ENCODE data around the gene VEZT. TPM values are rescaled to one million over a fixed set of nuclear protein-coding genes. Genes with fewer than 3 reads are reported as not detected.
A peak's percentile ranks its signal among the peaks of the same experiment; 100 is the strongest.

Gene VEZT, protein sequence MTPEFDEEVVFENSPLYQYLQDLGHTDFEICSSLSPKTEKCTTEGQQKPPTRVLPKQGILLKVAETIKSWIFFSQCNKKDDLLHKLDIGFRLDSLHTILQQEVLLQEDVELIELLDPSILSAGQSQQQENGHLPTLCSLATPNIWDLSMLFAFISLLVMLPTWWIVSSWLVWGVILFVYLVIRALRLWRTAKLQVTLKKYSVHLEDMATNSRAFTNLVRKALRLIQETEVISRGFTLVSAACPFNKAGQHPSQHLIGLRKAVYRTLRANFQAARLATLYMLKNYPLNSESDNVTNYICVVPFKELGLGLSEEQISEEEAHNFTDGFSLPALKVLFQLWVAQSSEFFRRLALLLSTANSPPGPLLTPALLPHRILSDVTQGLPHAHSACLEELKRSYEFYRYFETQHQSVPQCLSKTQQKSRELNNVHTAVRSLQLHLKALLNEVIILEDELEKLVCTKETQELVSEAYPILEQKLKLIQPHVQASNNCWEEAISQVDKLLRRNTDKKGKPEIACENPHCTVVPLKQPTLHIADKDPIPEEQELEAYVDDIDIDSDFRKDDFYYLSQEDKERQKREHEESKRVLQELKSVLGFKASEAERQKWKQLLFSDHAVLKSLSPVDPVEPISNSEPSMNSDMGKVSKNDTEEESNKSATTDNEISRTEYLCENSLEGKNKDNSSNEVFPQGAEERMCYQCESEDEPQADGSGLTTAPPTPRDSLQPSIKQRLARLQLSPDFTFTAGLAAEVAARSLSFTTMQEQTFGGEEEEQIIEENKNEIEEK
- 100 to 1,000 TPM; 101 to 186 (median 160) TPM for total RNA-seq

- DNase-seq = peak; percentile 99 to 100
- Histone ChIP-seq H3K9me3 (no peaks in the 10 kb centered on the region), H3K36me3 (no peaks in the 10 kb centered on the region), H3K27me3 (no peaks in the 10 kb centered on the region), H3K4me3 (replicated peaks in 1 of 3) (peak within 1 kb of the TSS; percentile 72 to 88 (median 78)), H3K27ac (peak within 1 kb of the TSS; percentile 99 to 100 (median 99)), H3K4me1 (peaks cover 37 to 41% of the 10 kb centered on the region in 2 donors)
- WGBS, 2 donors = 0 to 2% methylated on average over 25 to 52 of the region's 75 CpGs
- TF ChIP-seq POLR2A (IDR thresholded peaks at IDR 0.05) = peak; percentile 71 to 96
- TF ChIP-seq, protein P1, sequence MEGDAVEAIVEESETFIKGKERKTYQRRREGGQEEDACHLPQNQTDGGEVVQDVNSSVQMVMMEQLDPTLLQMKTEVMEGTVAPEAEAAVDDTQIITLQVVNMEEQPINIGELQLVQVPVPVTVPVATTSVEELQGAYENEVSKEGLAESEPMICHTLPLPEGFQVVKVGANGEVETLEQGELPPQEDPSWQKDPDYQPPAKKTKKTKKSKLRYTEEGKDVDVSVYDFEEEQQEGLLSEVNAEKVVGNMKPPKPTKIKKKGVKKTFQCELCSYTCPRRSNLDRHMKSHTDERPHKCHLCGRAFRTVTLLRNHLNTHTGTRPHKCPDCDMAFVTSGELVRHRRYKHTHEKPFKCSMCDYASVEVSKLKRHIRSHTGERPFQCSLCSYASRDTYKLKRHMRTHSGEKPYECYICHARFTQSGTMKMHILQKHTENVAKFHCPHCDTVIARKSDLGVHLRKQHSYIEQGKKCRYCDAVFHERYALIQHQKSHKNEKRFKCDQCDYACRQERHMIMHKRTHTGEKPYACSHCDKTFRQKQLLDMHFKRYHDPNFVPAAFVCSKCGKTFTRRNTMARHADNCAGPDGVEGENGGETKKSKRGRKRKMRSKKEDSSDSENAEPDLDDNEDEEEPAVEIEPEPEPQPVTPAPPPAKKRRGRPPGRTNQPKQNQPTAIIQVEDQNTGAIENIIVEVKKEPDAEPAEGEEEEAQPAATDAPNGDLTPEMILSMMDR (IDR thresholded peaks at IDR 0.05) = peak in 5 of 6 experiments; percentile 24 to 82 (median 58)
- intact Hi-C loops (cut with DNase I) = loop anchor here (5.0 kb wide), 1 partner anchor 100 kb away; no protein-coding TSS in a partner anchor
Measured at GRCh38 chr12:95217377-95218149, at the start of gene VEZT, which contains the start of gene FGD6. VEZT (plus strand) TSS chr12:95217807; CDS start chr12:95217851, 44 bp downstream. FGD6 (minus strand) TSS chr12:95217467; CDS start chr12:95217240, 227 bp downstream.

DNA sequence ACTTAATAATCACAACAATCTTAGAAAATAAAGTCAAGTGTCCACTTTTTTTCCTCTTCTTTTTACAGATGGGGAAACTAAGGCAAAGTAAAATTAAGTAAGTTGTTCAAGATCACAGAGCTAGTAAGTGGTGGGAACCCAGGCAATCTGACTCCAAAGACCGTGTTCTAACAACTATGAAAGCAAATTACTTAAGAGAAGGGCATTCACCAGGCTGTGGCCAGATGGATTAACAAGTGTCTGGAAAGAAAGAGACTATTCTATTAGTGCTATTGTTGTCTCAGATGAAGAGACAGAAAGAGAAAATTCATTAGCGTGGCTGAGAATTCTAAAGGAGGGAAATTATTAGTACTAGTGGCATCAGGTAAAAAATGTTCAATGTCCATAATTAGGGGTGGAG, 48.9 kb upstream of the VEZT start:
- Histone ChIP-seq H3K4me1 (peaks cover 7 to 14% of the 10 kb centered on the region in 2 donors), H3K27me3 (no peaks in the 10 kb centered on the region), H3K27ac (no peak overlapping the region), H3K4me3 (replicated peaks in 1 of 3) (no peak overlapping the region), H3K9me3 (no peaks in the 10 kb centered on the region), H3K36me3 (no peaks in the 10 kb centered on the region)
- intact Hi-C loops (cut with DNase I) = no loop called here
- DNase-seq = no peak
- 29 to 33% methylated on average over 2 of the region's 2 CpGs for WGBS, 2 donors
- TF ChIP-seq POLR2A (IDR thresholded peaks at IDR 0.05) = no peak
- TF ChIP-seq, protein P1 (IDR thresholded peaks at IDR 0.05) = no peak

GRCh38 chr12:95169368-95169767, 48.2 kb upstream of the VEZT start:
- Histone ChIP-seq H3K4me3 (replicated peaks in 1 of 3) (no peak overlapping the region), H3K36me3 (no peaks in the 10 kb centered on the region), H3K27ac (no peak overlapping the region), H3K27me3 (no peaks in the 10 kb centered on the region), H3K9me3 (no peaks in the 10 kb centered on the region), H3K4me1 (peaks cover 10 to 16% of the 10 kb centered on the region in 2 donors)
- intact Hi-C loops (cut with DNase I) = no loop called here
- no peak for DNase-seq
- no peak for TF ChIP-seq POLR2A (IDR thresholded peaks at IDR 0.05)
- TF ChIP-seq, protein P1 (IDR thresholded peaks at IDR 0.05) = no peak
- WGBS, 2 donors = 73 to 76% methylated on average over 4 of the region's 4 CpGs

DNA sequence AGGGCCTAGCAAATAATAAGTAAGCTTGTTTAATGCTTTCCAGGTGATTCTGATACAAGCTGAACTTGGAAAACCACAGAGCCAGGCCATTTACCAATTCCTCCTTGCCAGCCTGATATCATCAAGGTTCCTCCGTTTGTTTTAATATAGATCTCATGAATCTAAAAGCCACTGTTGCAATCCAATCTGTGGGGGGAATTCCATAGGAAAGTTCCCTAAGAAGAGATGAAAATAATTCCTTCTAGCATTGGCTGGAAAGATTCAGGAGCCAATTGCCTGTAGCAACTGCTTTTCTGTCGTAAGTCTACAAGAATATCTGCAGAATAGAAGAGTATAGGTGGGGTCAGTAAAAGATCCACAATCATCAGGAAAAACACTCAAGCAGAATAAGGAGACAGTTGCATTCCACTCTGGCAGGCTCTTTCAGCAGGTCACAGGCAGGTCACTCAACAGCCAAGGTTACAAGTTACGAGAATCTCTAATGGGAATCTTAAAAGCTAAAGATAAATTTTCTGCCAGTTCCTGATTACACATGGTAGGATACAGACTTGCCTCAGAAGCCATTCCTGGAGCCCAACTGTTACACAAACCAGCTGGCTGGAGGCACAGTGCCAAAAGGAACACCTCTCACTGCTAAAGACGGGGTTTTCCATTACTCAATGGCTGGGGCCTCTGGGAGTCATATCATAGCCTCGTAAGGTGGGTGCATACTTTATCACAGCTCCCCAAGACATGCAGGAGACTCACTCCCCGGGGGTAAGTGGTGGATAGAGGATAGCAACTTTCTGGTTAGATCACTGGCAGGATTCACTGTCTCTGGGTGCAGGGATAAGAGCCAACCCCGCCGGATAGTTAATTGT, 44.0 kb upstream of the VEZT start:
- 60 to 64% methylated on average over 7 to 8 of the region's 8 CpGs for WGBS, 2 donors
- no peaks in the 10 kb centered on the region for H3K36me3 ChIP-seq

More for the DNA sequence above, 44.0 kb upstream of the VEZT start:
- TF ChIP-seq, protein P1 (IDR thresholded peaks at IDR 0.05) = no peak
- TF ChIP-seq POLR2A (IDR thresholded peaks at IDR 0.05) = no peak
- Histone ChIP-seq H3K4me1 (peaks cover 10 to 15% of the 10 kb centered on the region in 2 donors), H3K4me3 (replicated peaks in 1 of 3) (no peak overlapping the region), H3K27me3 (no peaks in the 10 kb centered on the region), H3K9me3 (no peaks in the 10 kb centered on the region), H3K27ac (peak overlapping the region in 2 of 3 donors; percentile 30)
- intact Hi-C loops (cut with DNase I) = no loop called here
- peak; percentile 49 to 63 for DNase-seq

Data from thyroid gland (tissue), 4 donors.